HG03135 (cell line): ENCODE data around the gene RAB11FIP2.
"Not testable (repeated sequence)": the region's sequence is repeated elsewhere in the genome, so short reads cannot be mapped to it uniquely, and the experiment has no call there.

ENCODE experiments used
- ATAC-seq: cut with Tn5 transposase; IDR thresholded peaks from one replicate; pipeline ENCODE4 v1.9.1; 2021; ENCODE audit warnings: mild to moderate bottlenecking, moderate library complexity; ENCODE audit not compliant: unreplicated experiment

RAB11FIP2 gene, protein sequence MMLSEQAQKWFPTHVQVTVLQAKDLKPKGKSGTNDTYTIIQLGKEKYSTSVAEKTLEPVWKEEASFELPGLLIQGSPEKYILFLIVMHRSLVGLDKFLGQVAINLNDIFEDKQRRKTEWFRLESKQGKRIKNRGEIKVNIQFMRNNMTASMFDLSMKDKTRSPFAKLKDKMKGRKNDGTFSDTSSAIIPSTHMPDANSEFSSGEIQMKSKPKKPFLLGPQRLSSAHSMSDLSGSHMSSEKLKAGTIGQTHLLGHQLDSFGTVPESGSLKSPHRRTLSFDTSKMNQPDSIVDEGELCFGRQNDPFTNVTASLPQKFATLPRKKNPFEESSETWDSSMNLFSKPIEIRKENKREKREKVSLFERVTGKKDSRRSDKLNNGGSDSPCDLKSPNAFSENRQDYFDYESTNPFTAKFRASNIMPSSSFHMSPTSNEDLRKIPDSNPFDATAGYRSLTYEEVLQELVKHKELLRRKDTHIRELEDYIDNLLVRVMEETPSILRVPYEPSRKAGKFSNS

DNA sequence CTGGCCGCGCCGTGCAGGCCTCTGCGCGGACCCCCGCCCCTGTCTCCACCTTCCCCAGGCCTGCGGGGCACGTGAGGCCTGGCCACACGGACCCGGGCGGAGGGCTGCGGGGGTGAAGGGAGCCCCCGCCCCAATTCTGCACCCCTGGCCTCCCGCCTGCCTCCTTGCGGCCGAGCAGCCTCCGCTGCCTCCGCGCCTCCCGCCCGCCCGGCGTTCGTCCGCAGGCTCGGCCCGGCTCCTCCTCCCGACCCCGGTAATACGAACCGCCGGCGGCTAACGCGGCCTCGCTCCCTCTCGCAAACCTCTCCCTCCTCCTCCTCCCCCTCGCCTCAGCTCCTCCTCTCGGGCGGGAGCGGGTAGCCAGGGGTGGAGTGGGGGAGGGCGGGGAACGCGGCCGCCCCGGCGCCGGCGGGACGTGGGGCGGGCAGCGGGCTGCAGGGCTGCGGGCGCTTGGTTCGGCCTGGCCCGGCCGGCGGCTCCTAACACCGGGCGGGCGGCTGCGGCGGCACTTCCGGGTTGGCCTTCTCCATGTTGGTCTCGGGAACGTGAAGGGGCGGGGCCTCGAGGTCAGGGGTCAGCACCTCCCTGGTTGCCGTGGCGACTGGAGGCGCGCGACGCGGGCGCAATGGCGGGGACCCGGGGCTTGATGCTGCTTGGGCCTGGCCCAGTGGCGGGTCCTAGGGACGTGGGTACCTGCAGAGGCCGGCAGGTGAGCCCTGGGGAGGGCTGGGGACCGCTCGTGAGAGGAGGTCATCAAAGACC, at the start of gene RAB11FIP2:
Gene RAB11FIP2, minus strand, starts transcription at position 547 of the 762 bp plus-strand sequence. CDS start 778 bp downstream, outside the sequence.
- ATAC-seq, result peak; percentile 96

DNA sequence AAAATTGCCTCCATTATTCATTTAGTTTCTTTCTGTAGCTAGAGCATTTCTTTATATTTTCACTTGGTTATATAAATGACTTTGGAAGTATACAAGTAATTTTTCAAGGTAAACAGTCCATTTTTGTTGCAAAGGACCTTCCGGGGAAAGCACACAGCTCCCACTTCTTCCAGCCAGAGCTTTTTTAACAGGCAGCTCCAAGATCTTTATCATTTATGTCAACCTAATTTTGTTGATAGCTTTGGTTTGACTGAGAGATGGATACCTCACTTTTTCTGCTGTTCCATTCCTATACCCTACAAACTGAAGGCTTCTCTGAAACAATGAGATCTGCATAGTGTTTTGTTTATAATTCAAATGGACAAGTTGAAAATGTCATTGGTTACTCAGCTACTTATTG, 49.3 kb upstream of the RAB11FIP2 start:
- ATAC-seq, result no peak

DNA sequence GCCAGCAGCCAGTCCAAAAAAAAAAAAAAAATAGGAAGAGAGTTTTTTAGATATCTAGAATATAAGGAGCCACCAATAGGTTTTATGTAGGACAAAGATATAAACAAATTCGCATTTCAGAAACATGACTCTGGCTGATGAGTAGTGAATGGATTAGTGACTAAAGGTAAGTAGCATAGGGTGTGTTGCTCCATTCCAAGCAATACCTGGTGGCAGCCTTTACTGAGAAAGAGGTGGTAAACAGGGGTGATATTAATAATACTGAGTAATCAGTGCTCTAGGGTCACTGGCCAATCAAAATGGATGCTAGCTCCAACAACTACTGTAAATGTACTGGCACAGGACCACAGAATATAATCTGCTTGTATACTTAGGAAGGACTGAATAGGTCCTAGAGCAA, 45.5 kb upstream of the RAB11FIP2 start:
- ATAC-seq, result no peak

DNA sequence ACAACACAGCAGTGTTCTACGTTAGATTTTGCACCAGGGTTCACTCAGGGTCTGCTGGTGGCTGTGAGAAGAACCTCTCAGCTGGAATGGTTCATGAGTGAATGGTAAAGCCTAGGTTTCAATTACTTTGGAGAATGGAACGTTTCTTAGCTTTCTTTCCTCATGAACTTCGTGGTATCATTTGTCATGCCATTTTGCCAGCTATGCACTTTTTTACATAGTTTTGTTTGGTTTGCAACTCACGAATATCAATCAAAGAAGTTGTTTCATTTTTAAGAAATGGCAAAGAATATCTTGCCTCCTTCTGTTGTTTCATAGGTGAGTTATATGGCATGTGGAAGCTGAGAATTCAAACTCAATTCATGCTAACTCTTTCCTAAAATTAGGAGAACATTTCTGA, 34.1 kb upstream of the RAB11FIP2 start:
- ATAC-seq, result no peak

DNA sequence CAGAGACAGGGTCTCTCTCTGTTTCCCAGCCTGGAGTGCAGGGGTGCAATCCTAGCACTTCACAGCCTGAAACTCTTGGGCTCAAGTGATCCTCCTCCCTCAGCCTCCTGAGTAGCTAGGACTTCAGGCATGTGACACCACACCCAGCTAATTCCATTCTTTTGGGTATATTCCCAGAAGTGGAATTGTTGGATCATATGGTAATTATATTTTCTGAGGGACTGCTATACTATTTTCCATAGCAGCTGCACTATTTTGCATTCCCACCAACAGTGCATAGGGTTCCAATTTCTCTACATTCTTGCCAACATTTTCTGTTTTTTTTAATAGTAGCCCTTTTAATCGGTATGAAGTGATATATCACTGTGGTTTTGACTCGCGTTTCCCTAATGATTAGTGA, 30.0 kb upstream of the RAB11FIP2 start:
- no peak for ATAC-seq

DNA sequence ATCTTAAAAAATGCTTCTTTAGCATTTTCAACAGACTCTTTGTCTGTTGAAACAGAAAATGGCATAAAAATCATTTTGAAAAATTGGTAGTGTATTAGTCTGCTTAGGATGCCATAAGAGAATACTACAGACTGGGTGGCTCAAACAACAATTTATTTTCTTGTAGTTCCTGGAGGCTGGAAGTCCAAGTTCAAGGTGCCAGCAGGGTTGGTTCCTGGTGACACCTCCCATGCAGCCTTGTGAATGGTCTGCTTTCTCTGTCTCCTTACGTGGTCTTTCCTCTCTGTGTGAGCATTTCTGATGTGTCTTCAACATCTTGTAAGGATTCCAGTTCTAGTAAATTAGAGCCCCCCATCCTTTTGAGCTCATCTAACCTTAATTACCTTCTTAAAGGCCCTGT, 26.1 kb upstream of the RAB11FIP2 start:
- no peak for ATAC-seq

DNA sequence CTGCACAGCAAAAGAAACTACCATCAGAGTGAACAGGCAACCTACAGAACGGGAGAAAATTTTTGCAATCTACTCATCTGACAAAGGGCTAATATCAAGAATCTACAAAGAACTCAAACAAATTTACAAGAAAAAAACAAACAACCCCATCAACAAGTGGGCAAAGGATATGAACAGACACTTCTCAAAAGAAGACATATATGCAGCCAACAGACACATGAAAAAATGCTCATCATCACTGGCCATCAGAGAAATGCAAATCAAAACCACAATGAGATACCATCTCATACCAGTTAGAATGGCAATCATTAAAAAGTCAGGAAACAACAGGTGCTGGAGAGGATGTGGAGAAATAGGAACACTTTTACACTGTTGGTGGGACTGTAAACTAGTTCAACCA, 20.6 kb upstream of the RAB11FIP2 start:
- ATAC-seq, result not testable (repeated sequence)

DNA sequence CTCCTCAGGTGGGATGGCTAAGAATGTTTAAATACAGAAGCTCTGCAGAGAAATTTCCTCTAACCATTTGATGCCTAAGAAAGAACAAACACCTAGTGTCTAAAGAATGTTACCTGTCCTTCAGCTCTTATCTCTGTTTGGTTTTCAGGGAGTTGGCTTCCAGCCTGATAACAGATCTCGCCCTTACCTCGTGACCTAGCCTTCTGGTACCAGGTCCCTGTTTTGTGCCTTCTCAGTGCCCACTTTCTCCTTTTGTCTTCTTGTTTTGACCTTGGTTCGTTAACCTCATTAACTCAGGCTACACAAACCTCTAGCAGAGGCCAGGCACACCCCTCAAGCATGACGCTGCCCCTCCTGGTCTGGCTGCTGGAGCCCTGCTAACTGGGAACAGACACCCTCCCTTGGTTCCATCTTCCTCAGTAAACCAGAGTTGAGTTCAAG, 16.1 kb upstream of the RAB11FIP2 start:
- no peak for ATAC-seq

DNA sequence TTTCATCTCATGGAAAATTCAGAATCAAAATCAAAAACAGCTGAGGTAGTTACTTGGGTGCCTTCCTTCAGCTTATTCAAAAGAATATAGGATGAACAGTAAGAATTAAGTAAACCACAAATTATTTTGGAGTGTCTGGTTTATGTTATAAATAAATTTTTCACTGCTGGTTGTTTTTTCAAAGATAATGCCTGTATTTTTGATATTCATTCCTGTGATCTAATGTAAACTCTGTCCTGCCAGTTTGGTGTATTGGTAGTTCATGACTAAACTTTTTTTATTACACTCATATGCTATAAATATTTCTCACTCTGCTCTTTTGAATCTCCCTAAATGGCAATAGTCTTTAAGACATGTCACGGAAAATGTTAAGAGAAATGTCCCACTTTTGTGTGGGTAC, 11.6 kb upstream of the RAB11FIP2 start:
- ATAC-seq, result no peak

DNA sequence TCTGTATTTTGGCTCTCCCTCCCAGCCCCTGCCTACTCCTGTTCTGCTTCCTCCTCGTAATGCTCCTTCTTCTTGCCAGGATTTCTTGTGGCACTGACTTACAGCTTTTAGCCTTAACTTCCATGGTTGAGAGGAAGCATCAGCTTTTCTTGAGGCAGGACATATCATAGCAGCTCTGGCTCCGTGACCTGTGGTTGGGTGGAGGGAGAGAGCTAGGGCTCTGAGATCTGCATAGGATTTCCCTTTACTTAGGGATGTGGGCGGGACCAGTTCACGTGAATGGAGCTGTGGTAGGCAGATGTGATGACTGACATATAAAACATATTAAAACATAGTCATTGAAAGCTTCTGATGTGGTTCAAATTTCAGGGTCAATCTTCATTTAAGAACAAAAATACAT, 10.6 kb upstream of the RAB11FIP2 start:
- no peak for ATAC-seq

DNA sequence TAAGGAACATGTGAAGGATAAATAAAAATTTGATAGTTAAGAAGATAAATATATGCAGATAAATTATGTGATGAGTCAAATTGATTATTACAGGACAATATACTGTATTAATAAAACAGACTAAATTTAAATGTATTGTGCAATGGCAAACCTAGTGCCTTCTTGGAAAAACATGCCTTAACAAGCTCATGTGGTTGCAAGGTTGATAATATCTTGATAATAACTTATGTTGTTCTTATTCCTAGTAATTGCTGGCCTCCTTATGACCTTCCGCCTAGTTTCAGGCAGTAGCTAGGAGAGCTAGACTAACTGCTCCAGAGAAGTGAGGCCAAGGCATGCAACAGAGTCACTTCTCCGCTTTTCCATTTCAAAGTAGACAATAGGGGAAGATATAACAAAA, 7.6 kb upstream of the RAB11FIP2 start:
- no peak for ATAC-seq

DNA sequence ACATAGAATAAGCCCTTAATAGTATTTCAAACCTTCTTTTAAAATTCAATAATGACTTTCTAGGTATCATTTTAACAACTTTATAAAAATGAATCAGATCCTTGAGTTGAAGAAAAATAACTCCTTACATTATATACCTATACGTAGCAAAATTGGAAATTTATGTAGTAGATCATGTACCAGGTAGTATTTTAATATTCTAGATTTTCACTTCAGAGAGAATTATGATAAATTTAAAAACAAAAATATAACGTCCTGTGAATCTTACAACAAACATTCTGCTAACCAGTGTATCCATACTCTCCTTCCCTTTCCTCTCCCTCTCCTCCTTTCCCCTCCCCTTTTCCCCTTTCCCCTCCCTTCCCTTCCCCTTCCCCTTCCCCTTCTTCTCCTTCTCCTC, 6.1 kb upstream of the RAB11FIP2 start:
- ATAC-seq, result no peak

DNA sequence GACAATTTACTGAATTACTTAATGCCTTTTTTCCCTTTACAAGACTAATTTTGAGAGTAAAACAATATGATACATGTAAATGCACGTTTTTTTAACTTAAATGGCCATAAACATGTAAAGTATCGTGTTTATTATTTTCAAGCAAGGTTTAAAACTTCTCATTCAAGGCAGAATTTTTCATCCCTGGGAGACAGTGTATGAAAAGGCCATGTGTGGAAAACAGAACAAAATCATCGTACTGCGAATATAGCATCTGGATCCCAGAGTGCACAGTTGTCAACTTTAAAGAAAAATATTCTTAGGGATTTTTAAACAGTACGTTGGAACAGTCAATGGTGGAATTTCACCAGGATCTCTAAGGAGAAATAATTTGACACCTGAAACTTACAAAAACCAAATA, 1.1 kb upstream of the RAB11FIP2 start:
- ATAC-seq, result no peak

DNA sequence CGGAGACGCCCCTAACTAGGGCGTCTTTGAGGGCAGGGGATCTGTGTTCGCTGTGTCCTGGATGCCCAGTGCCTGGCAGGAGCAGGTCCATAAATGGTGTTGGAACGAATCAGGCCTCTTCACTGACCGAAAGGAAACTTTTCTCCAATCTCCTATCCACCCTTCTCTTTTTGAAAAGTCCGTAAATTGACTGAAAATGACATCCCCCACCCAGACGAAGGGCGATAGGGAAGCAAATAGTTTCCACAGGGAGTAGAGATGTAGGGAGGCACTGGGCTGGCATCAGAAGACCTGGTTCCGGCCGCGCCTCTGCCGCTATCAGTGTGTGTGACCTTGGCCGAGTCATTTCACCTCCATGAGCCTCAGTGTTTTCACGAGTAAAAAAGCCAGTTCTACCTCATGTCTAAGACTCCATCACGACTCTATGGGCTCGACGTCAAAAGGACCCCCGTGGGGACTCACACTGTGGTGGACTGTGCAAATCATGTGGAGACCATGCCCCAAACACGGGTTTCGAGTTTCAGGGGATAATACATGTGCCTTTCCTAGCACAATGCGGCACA, 497 bp upstream of the RAB11FIP2 start:
- ATAC-seq, result no peak

DNA sequence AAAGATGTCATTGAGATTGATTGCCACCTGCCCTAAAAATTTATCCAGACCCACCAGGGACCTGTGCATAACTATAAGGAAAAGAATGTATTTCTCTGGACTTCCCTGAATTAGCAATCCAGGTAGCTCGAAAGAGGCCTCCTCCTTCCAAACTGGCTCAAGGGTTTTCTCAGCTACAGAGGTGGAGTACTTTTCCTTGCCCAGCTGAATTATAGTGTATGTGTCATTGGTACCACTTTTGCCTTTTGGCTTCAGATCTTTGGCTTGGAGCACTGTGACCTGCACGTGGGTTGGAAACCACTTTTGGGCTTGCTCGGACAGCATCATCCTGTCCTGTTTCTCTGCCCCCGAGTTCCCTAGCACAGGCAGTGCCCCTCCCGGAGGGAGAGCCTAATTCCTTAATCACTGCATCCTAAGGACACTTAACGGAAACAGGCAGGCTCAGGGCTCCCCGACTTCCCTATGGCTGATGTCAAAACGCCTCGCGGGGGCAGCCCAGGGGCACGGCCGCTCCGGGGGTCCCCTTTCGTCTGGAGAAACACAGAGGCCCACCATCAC, 825 bp downstream of the RAB11FIP2 start:
- peak; percentile 32 for ATAC-seq

DNA sequence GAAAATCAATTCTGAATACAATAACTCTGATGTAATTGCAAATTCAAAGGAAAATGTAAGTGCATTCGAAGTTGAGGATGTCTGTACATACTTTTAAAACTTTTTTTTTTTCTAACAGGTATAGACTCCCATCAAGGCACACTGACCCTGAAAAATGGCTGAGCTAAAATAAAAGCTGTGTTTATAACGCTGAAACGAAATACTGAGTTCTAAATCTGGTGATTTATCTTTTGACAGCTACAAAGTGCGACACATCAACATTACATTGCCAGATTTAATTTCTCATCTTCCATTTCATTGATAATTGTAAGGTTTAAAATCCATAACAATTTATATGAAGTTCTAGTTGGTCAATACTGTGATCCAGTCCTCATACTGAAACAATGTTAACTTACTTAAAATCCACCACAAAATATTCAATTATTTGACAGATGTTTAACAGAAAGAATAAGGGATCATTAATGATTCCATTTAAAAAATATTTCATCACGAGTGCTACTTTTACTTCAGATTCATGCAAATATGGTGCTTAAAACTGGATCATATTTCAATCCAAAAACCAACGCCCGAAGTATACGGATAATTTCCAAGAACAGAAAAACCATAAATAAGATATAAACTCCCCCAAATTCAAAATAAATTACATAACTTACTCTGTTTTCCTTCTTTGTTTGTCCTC, 1.4 kb downstream of the RAB11FIP2 start:
- no peak for ATAC-seq

DNA sequence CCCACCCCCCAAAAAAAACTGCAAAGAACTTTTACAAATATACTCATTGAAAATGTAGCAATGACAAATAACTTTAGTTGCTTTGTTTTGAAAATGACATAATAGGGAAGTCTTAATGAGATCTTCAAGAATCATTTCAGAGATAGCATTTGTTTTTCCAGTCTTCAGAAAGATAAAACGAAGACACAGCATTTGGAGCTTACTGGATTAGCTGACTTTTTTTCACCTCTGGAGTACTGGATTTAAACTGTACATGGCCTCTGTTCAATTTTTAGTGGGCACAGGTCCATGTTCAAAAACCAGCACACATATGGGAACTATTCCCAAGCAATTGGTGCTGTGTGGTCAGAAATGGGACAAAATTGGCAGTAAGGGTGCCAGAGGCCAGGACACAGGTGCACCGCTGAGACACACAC, 3.9 kb downstream of the RAB11FIP2 start:
- no peak for ATAC-seq

DNA sequence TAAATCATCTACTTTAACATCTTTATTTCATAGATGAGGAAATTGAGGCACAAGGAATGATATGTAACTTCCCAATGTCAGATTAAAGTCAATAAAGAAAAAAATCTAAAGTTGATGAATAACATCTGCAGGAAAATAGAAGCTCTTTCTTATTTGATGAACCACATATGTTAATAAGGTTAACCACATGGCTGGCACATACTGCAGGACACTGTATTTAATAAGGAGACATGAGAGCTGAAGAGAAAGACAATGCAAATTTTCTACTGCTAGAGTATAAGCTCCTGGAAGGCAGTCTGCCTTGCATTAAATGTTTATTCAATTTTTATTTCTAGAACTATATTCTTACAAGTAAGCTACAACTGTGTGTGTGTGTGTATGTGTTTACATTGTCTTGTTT, 4.4 kb downstream of the RAB11FIP2 start:
- no peak for ATAC-seq

DNA sequence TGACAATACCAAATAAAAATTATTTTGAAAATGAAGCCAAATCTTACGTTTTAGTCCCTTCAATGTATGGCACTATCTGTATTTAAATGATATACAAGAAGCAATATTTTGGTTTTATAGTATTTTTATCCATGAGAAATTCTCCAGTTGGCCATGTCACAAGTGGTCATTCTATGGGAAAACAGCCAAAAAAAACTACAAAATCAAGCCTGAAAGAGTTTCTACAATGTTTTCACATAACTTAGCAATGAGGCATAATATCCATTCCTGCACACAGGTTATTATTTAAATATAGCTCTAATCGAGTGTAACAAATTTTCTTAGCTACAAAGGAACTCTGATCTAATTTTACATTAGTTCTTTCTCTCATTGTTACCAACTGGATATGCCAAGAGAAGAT, 5.4 kb downstream of the RAB11FIP2 start:
- ATAC-seq, result no peak

DNA sequence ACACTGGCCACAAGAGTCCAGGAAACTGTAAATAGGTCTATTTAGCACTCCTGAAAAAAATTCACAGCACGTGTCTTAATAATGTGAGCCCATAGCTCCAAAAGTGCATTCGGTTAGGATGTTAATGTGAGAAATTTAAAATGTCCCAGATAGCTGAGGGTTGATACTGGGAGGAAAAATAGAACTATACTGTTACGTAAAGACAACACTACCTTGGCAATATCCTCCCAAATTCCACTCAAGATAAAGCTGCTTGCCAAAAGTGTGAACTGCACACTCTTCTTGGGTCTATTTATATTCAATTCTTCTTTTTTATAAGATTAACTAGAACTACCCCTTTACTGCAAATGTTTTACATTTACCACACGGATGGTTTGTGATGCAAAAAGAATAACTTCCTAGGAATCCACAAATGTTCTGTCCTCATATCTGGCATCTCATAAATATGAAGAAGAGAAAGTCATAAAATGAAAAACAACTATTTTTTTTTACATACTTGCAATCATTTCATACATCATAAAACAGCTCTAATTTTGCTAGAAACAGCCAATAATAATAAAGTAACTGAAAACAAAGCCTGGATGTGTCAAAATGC, 10.4 kb downstream of the RAB11FIP2 start:
- no peak for ATAC-seq
